Activated CD8-positive, alpha-beta T cell treated with anti-CD3 and anti-CD28 coated beads for 36 hours (primary cell): Measurements from ENCODE around the gene LPCAT1. TPM values are rescaled to one million over a fixed set of nuclear protein-coding genes. Genes with fewer than 3 reads are reported as not detected.

Experiments used
- ATAC-seq: fragments of 200-7000 bp; cut with Tn5 transposase; one replicate; pipeline ENCODE4 v1.10.0; 2021; ENCODE audit warnings: mild to moderate bottlenecking, moderate library complexity
- CTCF ChIA-PET: fragments of 350-600 bp; sonication (Branson Sonifier 250); formaldehyde crosslinking; loops from one replicate; lab custom pipeline; 2021; ENCODE audit warnings: antibody characterized with exemption; lab: Charles Lee
- POLR2A ChIA-PET: fragments of 350-600 bp; sonication (Branson Sonifier 250); formaldehyde crosslinking; loops from one replicate; lab custom pipeline; 2021; ENCODE audit warnings: antibody characterized with exemption; lab: Charles Lee
- DNase-seq: peaks from one replicate; pipeline ENCODE4 v3.0.0-alpha.2; 2020
- H3K27ac Mint-ChIP-seq: one replicate; pipeline ENCODE4 v1.8.0; 2021; ENCODE audit warnings: mild to moderate bottlenecking, mixed read lengths
- H3K27me3 Mint-ChIP-seq: one replicate; pipeline ENCODE4 v1.8.0; 2021; ENCODE audit warnings: mixed read lengths
- H3K36me3 Mint-ChIP-seq: one replicate; pipeline ENCODE4 v1.8.0; 2021; ENCODE audit warnings: low read depth, mixed read lengths
- H3K4me1 Mint-ChIP-seq: one replicate; pipeline ENCODE4 v1.8.0; 2021; ENCODE audit warnings: low read depth, mixed read lengths
- H3K4me3 Mint-ChIP-seq: one replicate; pipeline ENCODE4 v1.8.0; 2021; ENCODE audit warnings: mild to moderate bottlenecking, moderate library complexity, mixed read lengths
- H3K9me3 Mint-ChIP-seq: one replicate; pipeline ENCODE4 v1.8.0; 2021; ENCODE audit warnings: mixed read lengths
- intact Hi-C: fragments of 100-400 bp; cut with micrococcal nuclease; formaldehyde crosslinking; loops from one replicate; pipeline ENCODE4 v1.10.0; 2022
- total RNA-seq, 2 experiments: library from RNA; stranded (reverse); gene quantifications; one replicate each; pipeline ENCODE4 v1.2.3, GENCODE V29; 2021
- TF ChIP-seq, protein P1 (sequence below): fragments of 200-600 bp; IDR thresholded peaks from one replicate; pipeline ENCODE4 v1.8.0; 2022; ENCODE audit warnings: antibody characterized with exemption, mild to moderate bottlenecking

Gene LPCAT1
- total RNA-seq, 2 experiments from 2014 or later = 37.2 to 43.6 TPM

DNA sequence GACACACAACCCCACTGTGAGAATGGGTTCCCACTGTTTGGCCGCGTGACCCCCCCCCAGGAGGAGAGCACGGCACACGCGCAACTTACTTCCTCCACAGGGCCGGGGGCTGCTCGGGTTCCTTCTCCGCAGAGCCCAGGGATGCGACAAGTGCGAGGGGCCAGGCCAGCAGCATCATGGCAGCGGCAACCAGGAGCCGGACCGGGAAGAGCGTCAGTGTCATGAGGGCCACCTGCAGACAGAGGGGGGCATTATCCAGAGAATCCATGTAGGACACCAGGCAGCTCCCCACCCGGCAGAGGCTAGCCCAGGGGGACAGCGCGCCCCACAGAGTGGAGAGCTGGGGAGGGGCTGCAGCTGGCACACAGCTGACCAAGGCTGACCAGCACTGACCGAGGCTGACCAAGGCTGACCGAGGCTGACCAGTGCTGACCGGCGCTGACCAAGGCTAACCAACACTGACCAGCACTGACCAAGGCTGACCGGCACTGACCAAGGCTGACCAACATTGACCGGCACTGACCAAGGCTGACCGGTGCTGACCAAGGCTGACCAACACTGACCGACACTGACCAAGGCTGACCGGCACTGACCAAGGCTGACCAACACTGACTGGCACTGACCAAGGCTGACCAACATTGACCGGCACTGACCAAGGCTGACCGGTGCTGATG lies 22.3 kb downstream of the LPCAT1 start:
- H3K27me3 Mint-ChIP-seq = no peaks in the 10 kb centered on the region
- DNase-seq (no peak), ATAC-seq (peak; percentile 19)
- CTCF ChIA-PET = no interaction called here
- peaks cover 51% of the 10 kb centered on the region for H3K4me1 Mint-ChIP-seq
- intact Hi-C loops = no loop called here
- POLR2A ChIA-PET = interaction anchor here (1.4 kb wide), 1 partner anchor 9 kb away, joined by 4 read pairs; no protein-coding TSS in a partner anchor
- no peak overlapping the region for H3K4me3 Mint-ChIP-seq
- no peak overlapping the region for H3K27ac Mint-ChIP-seq
- TF ChIP-seq, protein P1, sequence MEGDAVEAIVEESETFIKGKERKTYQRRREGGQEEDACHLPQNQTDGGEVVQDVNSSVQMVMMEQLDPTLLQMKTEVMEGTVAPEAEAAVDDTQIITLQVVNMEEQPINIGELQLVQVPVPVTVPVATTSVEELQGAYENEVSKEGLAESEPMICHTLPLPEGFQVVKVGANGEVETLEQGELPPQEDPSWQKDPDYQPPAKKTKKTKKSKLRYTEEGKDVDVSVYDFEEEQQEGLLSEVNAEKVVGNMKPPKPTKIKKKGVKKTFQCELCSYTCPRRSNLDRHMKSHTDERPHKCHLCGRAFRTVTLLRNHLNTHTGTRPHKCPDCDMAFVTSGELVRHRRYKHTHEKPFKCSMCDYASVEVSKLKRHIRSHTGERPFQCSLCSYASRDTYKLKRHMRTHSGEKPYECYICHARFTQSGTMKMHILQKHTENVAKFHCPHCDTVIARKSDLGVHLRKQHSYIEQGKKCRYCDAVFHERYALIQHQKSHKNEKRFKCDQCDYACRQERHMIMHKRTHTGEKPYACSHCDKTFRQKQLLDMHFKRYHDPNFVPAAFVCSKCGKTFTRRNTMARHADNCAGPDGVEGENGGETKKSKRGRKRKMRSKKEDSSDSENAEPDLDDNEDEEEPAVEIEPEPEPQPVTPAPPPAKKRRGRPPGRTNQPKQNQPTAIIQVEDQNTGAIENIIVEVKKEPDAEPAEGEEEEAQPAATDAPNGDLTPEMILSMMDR = no peak
- peaks cover 18% of the 10 kb centered on the region for H3K36me3 Mint-ChIP-seq
- no peaks in the 10 kb centered on the region for H3K9me3 Mint-ChIP-seq

GRCh38 chr5:1500411-1501091 lies 23.2 kb downstream of the LPCAT1 start:
- ATAC-seq (no peak), DNase-seq (no peak)
- intact Hi-C loops = no loop called here
- H3K4me3 Mint-ChIP-seq = no peak overlapping the region
- H3K27me3 Mint-ChIP-seq = no peaks in the 10 kb centered on the region
- peaks cover 53% of the 10 kb centered on the region for H3K4me1 Mint-ChIP-seq
- H3K9me3 Mint-ChIP-seq = no peaks in the 10 kb centered on the region
- ChIA-PET POLR2A (no interaction called here), CTCF (interaction anchor here (1.4 to 1.5 kb wide), 2 partner anchors 120 to 144 kb away, joined by 3 read pairs; no protein-coding TSS in a partner anchor)
- H3K27ac Mint-ChIP-seq = no peak overlapping the region
- peaks cover 24% of the 10 kb centered on the region for H3K36me3 Mint-ChIP-seq
- TF ChIP-seq, protein P1 = no peak

DNA sequence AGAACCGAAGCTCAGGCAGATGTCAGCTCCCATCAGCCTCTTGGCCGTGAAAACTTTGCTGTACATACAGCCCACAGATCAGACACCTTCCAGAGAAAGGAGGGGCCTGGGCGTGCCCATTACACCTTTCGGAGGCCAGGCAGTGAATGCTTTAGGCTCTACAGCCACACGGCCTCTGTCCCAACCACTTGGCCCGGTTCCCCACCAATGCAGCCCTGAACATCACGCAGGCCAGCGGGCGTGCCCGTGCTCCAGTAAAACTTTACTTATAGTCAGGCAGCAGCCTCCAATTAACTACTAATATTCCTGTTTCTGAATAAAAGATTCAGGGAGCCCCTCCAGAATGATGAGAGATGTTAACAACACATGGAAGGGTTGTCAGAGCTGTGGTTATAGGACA lies 23.9 kb downstream of the LPCAT1 start:
- no peaks in the 10 kb centered on the region for H3K27me3 Mint-ChIP-seq
- H3K27ac Mint-ChIP-seq = no peak overlapping the region
- no peak for DNase-seq
- no peaks in the 10 kb centered on the region for H3K9me3 Mint-ChIP-seq
- POLR2A ChIA-PET = interaction anchor here (1.2 kb wide), 1 partner anchor 10 kb away, joined by 3 read pairs; no protein-coding TSS in a partner anchor
- CTCF ChIA-PET = interaction anchor here (1.4 to 1.5 kb wide), 2 partner anchors 120 to 145 kb away, joined by 3 read pairs; no protein-coding TSS in a partner anchor
- no peak overlapping the region for H3K4me3 Mint-ChIP-seq
- TF ChIP-seq, protein P1 = no peak
- H3K36me3 Mint-ChIP-seq = peaks cover 29% of the 10 kb centered on the region
- intact Hi-C loops = no loop called here
- H3K4me1 Mint-ChIP-seq = peaks cover 58% of the 10 kb centered on the region
- no peak for ATAC-seq

DNA sequence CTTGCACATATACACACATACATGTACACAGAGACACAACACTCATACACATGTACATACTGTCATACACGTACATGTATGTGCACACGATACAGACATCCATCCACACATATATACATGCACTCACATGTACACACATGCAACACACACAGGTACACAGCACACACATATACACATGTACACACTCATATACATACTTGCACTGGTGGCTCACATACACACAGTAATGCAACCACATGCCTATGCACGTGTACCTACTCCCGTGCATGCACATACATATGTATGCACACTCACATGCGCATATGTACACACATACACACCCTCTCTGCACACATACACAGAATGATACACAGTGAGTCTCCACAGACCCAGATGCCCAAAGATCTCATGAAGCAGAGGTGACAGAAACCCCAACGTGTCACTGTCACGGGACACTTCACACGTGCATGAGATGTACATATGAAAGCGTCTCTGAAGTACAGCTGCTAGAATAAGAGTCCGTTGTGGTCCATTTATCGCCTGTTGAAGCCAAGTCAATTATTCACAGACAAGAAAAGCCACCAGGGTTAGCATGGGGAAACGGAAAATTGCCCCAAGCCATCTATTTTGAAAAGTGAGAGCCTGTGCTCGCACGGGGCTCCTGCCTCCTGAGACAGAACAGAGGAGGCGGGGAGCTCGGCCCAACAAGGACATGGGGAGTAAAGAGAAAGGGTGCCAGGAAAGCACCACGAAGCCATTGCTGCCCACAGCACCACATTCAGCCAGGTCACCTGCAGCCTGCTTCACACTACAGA lies 24.9 kb downstream of the LPCAT1 start:
- H3K4me1 Mint-ChIP-seq = peaks cover 52% of the 10 kb centered on the region
- peaks cover 31% of the 10 kb centered on the region for H3K36me3 Mint-ChIP-seq
- DNase-seq = no peak
- no peak overlapping the region for H3K4me3 Mint-ChIP-seq
- POLR2A ChIA-PET = interaction anchor here (1.2 kb wide), 1 partner anchor 9 kb away, joined by 3 read pairs; no protein-coding TSS in a partner anchor
- ATAC-seq = no peak
- H3K9me3 Mint-ChIP-seq = no peaks in the 10 kb centered on the region
- no peaks in the 10 kb centered on the region for H3K27me3 Mint-ChIP-seq
- CTCF ChIA-PET = interaction anchor here (1.5 kb wide), 1 partner anchor 146 kb away, joined by 3 read pairs; no protein-coding TSS in a partner anchor
- intact Hi-C loops = no loop called here
- H3K27ac Mint-ChIP-seq = no peak overlapping the region
- TF ChIP-seq, protein P1 = no peak
